Muscle layer of duodenum (tissue), 2 donors: ENCODE data around the gene TMPRSS4.

ENCODE experiments used
- H3K27ac ChIP-seq: one replicate; pipeline ENCODE4 v1.7.0; 2013; ENCODE audit warnings: mild to moderate bottlenecking, low read length
- H3K27me3 ChIP-seq: one replicate; pipeline ENCODE4 v1.7.0; 2013; ENCODE audit warnings: low read depth, mild to moderate bottlenecking, control low read depth, low read length
- H3K36me3 ChIP-seq, 2 donors: one replicate each; pipeline ENCODE4 v1.7.0; 2013; ENCODE audit warnings: low read length in 2 of 2, control low read depth in 1 of 2, mild to moderate bottlenecking in 1 of 2; ENCODE audit not compliant: insufficient read depth in 2 of 2, control insufficient read depth in 1 of 2
- H3K4me1 ChIP-seq, 2 donors: one replicate each; pipeline ENCODE4 v1.7.0; 2013; ENCODE audit warnings: low read length in 2 of 2, mild to moderate bottlenecking in 2 of 2, control low read depth in 1 of 2, moderate library complexity in 1 of 2; ENCODE audit not compliant: insufficient read depth in 2 of 2, control insufficient read depth in 1 of 2
- H3K4me3 ChIP-seq, 2 donors: one replicate each; pipeline ENCODE4 v1.7.0; 2013; ENCODE audit warnings: low read length in 2 of 2, low read depth in 1 of 2, mild to moderate bottlenecking in 1 of 2
- H3K9me3 ChIP-seq, 2 donors: one replicate each; pipeline ENCODE4 v1.7.0; 2013; ENCODE audit warnings: low read length in 2 of 2, control low read depth in 1 of 2, mild to moderate bottlenecking in 1 of 2; ENCODE audit not compliant: control insufficient read depth in 1 of 2
- donor health status: healthy.

Gene TMPRSS4

GRCh38 chr11:118152020-118152551 is 75.2 kb downstream of the TMPRSS4 start:
- Histone ChIP-seq H3K36me3 (no peaks in the 10 kb centered on the region), H3K4me1 (peaks cover 0 to 31% of the 10 kb centered on the region in 2 donors), H3K27ac (no peak overlapping the region), H3K9me3 (no peaks in the 10 kb centered on the region), H3K27me3 (peaks cover 34% of the 10 kb centered on the region), H3K4me3 (peak overlapping the region; percentile 48 to 81)

GRCh38 chr11:118152552-118153471 is 75.9 kb downstream of the TMPRSS4 start, which contains the start of gene SCN4B:
TSS of gene SCN4B (minus strand) at chr11:118152823. CDS start at chr11:118152673, 150 bp downstream.
- peaks cover 40% of the 10 kb centered on the region for H3K27me3 ChIP-seq
- peaks cover 0 to 31% of the 10 kb centered on the region in 2 donors for H3K4me1 ChIP-seq
- H3K36me3 ChIP-seq, result no peaks in the 10 kb centered on the region
- H3K27ac ChIP-seq, result no peak within 1 kb of the TSS
- H3K4me3 ChIP-seq, result peak within 1 kb of the TSS; percentile 60 to 81
- H3K9me3 ChIP-seq, result no peaks in the 10 kb centered on the region

- Histone ChIP-seq H3K9me3 (no peaks in the 10 kb centered on the region), H3K27ac (no peak overlapping the region), H3K27me3 (peaks cover 40% of the 10 kb centered on the region), H3K4me3 (peak overlapping the region in 1 of 2 donors; percentile 81), H3K4me1 (peaks cover 0 to 31% of the 10 kb centered on the region in 2 donors), H3K36me3 (no peaks in the 10 kb centered on the region)
Observed at GRCh38 chr11:118153516-118153915, 76.6 kb downstream of the TMPRSS4 start.

- peaks cover 40% of the 10 kb centered on the region for H3K27me3 ChIP-seq
- no peaks in the 10 kb centered on the region for H3K36me3 ChIP-seq
- peaks cover 0 to 31% of the 10 kb centered on the region in 2 donors for H3K4me1 ChIP-seq
Observed at GRCh38 chr11:118153976-118154375, 77.1 kb downstream of the TMPRSS4 start.

GRCh38 chr11:118154641-118155040 is 77.8 kb downstream of the TMPRSS4 start:
- no peaks in the 10 kb centered on the region for H3K36me3 ChIP-seq
- peaks cover 40% of the 10 kb centered on the region for H3K27me3 ChIP-seq
- peaks cover 0 to 31% of the 10 kb centered on the region in 2 donors for H3K4me1 ChIP-seq
- no peaks in the 10 kb centered on the region for H3K9me3 ChIP-seq
- no peak overlapping the region for H3K4me3 ChIP-seq
- no peak overlapping the region for H3K27ac ChIP-seq

More at GRCh38 chr11:118153976-118154375, 77.1 kb downstream of the TMPRSS4 start:
- Histone ChIP-seq H3K9me3 (no peaks in the 10 kb centered on the region), H3K4me3 (no peak overlapping the region), H3K27ac (no peak overlapping the region)

- H3K4me3 ChIP-seq, result no peak overlapping the region
- H3K4me1 ChIP-seq, result peaks cover 0 to 31% of the 10 kb centered on the region in 2 donors
- H3K27me3 ChIP-seq, result peaks cover 40% of the 10 kb centered on the region
- H3K36me3 ChIP-seq, result no peaks in the 10 kb centered on the region
- H3K27ac ChIP-seq, result no peak overlapping the region
- H3K9me3 ChIP-seq, result no peaks in the 10 kb centered on the region
Observed at GRCh38 chr11:118155776-118156530, 79.1 kb downstream of the TMPRSS4 start.

GRCh38 chr11:118156531-118157185 is 79.8 kb downstream of the TMPRSS4 start:
- Histone ChIP-seq H3K4me1 (peaks cover 0 to 27% of the 10 kb centered on the region in 2 donors), H3K36me3 (no peaks in the 10 kb centered on the region), H3K9me3 (no peaks in the 10 kb centered on the region), H3K27me3 (peaks cover 35% of the 10 kb centered on the region), H3K4me3 (no peak overlapping the region), H3K27ac (no peak overlapping the region)

GRCh38 chr11:118157186-118157895 is 80.5 kb downstream of the TMPRSS4 start:
- no peak overlapping the region for H3K4me3 ChIP-seq
- H3K36me3 ChIP-seq, result no peaks in the 10 kb centered on the region
- no peak overlapping the region for H3K27ac ChIP-seq
- H3K4me1 ChIP-seq, result peaks cover 0 to 20% of the 10 kb centered on the region in 2 donors
- H3K27me3 ChIP-seq, result peaks cover 29% of the 10 kb centered on the region
- H3K9me3 ChIP-seq, result no peaks in the 10 kb centered on the region

- Histone ChIP-seq H3K27ac (no peak overlapping the region), H3K27me3 (peaks cover 9% of the 10 kb centered on the region), H3K9me3 (no peaks in the 10 kb centered on the region), H3K36me3 (no peaks in the 10 kb centered on the region), H3K4me1 (peaks cover 0 to 2% of the 10 kb centered on the region in 2 donors), H3K4me3 (no peak overlapping the region)
Observed at GRCh38 chr11:118161786-118162185, 84.9 kb downstream of the TMPRSS4 start.

- Histone ChIP-seq H3K27me3 (no peaks in the 10 kb centered on the region), H3K36me3 (no peaks in the 10 kb centered on the region), H3K27ac (no peak overlapping the region), H3K4me1 (no peaks in the 10 kb centered on the region), H3K9me3 (no peaks in the 10 kb centered on the region), H3K4me3 (no peak overlapping the region)
Observed at GRCh38 chr11:118162846-118163245, 86.0 kb downstream of the TMPRSS4 start.
